Activated naive CD8-positive, alpha-beta T cell treated with anti-CD3 and anti-CD28 coated beads, Interleukin-2, amount 50 U/mL, for 24 hours (primary cell): Measurements from ENCODE around the gene PAAF1.
A peak's percentile ranks its signal among the peaks of the same experiment; 100 is the strongest.
"Not testable (repeated sequence)": the region's sequence is repeated elsewhere in the genome, so short reads cannot be mapped to it uniquely, and the experiment has no call there.

Experiments
- ATAC-seq: fragments of 150-1000 bp; cut with Tn5 transposase; one replicate; pipeline ENCODE4 v1.10.0; 2021
- DNase-seq: peaks from one replicate; pipeline ENCODE4 v3.0.0; 2021
- H3K27ac Mint-ChIP-seq: one replicate; pipeline ENCODE4 v1.8.0; 2021; ENCODE audit warnings: mild to moderate bottlenecking, mixed read lengths
- H3K27me3 Mint-ChIP-seq: one replicate; pipeline ENCODE4 v1.8.0; 2021; ENCODE audit warnings: mixed read lengths
- H3K36me3 Mint-ChIP-seq: one replicate; pipeline ENCODE4 v1.8.0; 2021; ENCODE audit warnings: low read depth, mixed read lengths
- H3K4me1 Mint-ChIP-seq: one replicate; pipeline ENCODE4 v1.8.0; 2021; ENCODE audit warnings: mixed read lengths
- H3K4me3 Mint-ChIP-seq: one replicate; pipeline ENCODE4 v1.8.0; 2021; ENCODE audit warnings: mild to moderate bottlenecking, moderate library complexity, mixed read lengths
- H3K9me3 Mint-ChIP-seq: one replicate; pipeline ENCODE4 v1.8.0; 2021; ENCODE audit warnings: mixed read lengths

Gene PAAF1

DNA sequence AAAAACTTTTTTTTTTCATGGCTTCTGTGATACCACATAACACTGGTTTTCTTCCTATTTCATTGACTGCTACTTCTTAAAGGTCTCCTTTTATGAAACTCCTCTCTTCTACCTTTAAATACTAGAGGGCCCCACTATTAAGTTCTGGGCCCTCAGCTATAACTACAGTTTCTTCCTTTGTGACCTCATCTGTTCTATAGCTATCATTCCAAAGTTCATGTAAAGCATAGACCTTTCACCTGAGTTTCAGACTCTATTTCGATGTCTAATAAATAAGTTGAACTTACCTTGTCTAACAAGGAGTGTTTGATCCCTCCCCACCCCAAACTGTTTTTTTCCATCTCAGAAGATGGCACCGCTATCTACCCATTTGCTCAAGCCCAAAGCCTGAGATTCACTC lies 35.2 kb downstream of the PAAF1 start:
- peaks cover 30% of the 10 kb centered on the region for H3K36me3 Mint-ChIP-seq
- DNase-seq (no peak), ATAC-seq (no peak)
- H3K27ac Mint-ChIP-seq: no peak overlapping the region
- no peaks in the 10 kb centered on the region for H3K27me3 Mint-ChIP-seq
- peaks cover 5% of the 10 kb centered on the region for H3K4me1 Mint-ChIP-seq
- no peaks in the 10 kb centered on the region for H3K9me3 Mint-ChIP-seq
- H3K4me3 Mint-ChIP-seq: no peak overlapping the region

DNA sequence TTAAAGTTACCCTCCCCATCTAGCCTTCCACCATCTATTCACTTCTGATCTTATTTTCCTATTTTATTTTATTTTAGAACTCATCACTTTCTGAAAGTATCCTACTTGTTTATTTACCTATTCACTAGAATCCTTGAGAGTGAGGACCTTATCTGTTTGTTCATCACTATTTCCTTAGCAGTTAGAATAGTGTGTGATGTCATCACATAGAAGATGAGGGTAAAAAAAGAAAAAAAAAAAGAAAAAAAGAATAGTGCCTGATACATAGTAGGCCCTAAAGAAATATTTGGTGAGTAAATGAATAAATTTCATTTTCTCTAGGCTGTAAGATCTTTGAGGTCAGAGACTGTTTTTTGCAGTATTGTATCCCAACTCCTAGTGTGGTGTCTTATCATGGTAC lies 36.7 kb downstream of the PAAF1 start:
- no peak overlapping the region for H3K4me3 Mint-ChIP-seq
- no peaks in the 10 kb centered on the region for H3K27me3 Mint-ChIP-seq
- peaks cover 34% of the 10 kb centered on the region for H3K36me3 Mint-ChIP-seq
- no peaks in the 10 kb centered on the region for H3K9me3 Mint-ChIP-seq
- peaks cover 5% of the 10 kb centered on the region for H3K4me1 Mint-ChIP-seq
- ATAC-seq (no peak), DNase-seq (no peak)
- no peak overlapping the region for H3K27ac Mint-ChIP-seq

DNA sequence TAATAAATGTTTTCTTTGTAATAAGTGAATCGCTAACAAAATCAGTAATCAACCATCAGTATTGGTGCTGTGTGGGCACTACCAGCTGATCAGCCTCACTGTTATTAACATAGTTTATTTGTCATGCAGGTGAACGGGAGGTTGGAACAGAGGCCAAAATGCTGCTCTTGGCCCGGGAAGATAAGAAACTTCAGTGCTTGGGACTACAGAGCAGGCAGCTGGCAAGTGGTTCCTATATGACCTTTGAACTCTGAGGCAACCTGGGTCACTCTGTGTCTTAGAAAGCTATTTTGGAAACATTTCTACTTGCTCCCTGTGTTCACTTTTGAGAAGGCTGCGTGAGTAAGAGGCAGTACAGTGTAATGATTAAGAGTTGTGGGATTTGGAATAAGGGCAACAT lies 37.5 kb downstream of the PAAF1 start:
- DNase-seq: no peak
- peaks cover 41% of the 10 kb centered on the region for H3K36me3 Mint-ChIP-seq
- no peaks in the 10 kb centered on the region for H3K9me3 Mint-ChIP-seq
- no peak overlapping the region for H3K4me3 Mint-ChIP-seq
- H3K27ac Mint-ChIP-seq: no peak overlapping the region
- H3K27me3 Mint-ChIP-seq: no peaks in the 10 kb centered on the region
- H3K4me1 Mint-ChIP-seq: peaks cover 5% of the 10 kb centered on the region
- no peak for ATAC-seq

DNA sequence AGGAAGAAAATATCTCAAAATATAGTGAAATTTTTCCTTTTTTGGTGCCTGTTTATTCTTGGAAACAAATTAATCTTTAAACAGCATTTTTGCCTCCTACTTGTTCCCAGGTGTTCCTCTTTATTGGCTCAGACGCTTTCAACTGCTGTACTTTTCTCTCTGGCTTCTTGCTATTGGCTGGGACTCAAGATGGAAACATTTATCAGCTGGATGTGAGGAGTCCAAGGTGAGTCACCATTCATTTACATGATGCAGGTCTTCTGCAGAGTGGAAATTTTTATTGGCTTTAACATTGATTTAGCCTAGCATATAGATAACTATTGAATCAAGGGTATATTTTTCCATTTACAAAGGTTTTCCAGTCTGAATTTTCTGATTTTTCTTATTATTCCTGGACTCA lies 39.6 kb downstream of the PAAF1 start:
- H3K27ac Mint-ChIP-seq: peak overlapping the region; percentile 41
- no peaks in the 10 kb centered on the region for H3K27me3 Mint-ChIP-seq
- H3K4me1 Mint-ChIP-seq: peaks cover 5% of the 10 kb centered on the region
- peaks cover 40% of the 10 kb centered on the region for H3K36me3 Mint-ChIP-seq
- H3K4me3 Mint-ChIP-seq: no peak overlapping the region
- ATAC-seq (peak; percentile 59), DNase-seq (no peak)
- H3K9me3 Mint-ChIP-seq: no peaks in the 10 kb centered on the region

DNA sequence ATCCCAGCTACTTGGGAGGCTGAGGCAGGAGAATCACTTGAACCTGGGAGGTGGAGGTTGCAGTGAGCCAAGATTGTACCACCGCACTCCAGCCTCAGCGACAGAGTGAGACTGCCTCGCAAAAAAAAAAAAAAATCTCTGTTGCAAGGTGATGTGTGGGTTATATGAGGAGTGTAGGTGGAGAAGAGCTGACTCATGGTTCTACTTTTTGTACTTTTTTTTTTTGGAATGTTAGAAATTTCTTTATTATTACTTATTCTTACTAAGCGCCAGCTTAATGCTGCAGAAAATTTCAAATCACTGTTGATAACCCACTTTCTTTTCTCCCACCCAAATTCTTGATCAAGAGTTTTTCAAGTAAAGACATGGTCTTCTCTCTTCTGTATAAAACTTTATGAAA lies 44.4 kb downstream of the PAAF1 start:
- ATAC-seq: no peak
- no peak overlapping the region for H3K27ac Mint-ChIP-seq
- H3K9me3 Mint-ChIP-seq: no peaks in the 10 kb centered on the region
- H3K4me3 Mint-ChIP-seq: no peak overlapping the region
- no peaks in the 10 kb centered on the region for H3K27me3 Mint-ChIP-seq
- peaks cover 36% of the 10 kb centered on the region for H3K36me3 Mint-ChIP-seq
- peaks cover 3% of the 10 kb centered on the region for H3K4me1 Mint-ChIP-seq
- no peak for DNase-seq

DNA sequence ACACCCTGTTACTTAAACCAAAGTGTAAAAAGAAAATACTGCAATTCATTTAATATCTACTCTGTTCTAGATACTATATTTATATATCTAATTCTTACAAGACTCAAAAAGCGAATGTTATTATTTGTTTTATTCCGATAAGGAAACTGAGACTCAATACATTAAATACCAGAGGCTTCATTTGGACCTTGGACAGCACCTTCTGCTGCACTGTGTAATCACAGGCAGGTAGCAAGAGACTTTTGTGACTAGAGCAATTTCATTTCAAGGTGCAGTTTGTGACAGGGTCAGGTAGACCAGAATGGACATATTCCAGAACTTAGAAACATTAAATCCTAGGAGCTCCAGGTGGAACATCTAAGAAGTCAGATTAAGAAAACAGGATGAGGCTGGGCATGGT lies 52.6 kb downstream of the PAAF1 start:
- Mint-ChIP-seq H3K27ac (no peak overlapping the region), H3K4me3 (no peak overlapping the region), H3K36me3 (peaks cover 25% of the 10 kb centered on the region), H3K27me3 (no peaks in the 10 kb centered on the region), H3K4me1 (no peaks in the 10 kb centered on the region), H3K9me3 (no peaks in the 10 kb centered on the region)
- no peak for DNase-seq
- ATAC-seq: no peak

DNA sequence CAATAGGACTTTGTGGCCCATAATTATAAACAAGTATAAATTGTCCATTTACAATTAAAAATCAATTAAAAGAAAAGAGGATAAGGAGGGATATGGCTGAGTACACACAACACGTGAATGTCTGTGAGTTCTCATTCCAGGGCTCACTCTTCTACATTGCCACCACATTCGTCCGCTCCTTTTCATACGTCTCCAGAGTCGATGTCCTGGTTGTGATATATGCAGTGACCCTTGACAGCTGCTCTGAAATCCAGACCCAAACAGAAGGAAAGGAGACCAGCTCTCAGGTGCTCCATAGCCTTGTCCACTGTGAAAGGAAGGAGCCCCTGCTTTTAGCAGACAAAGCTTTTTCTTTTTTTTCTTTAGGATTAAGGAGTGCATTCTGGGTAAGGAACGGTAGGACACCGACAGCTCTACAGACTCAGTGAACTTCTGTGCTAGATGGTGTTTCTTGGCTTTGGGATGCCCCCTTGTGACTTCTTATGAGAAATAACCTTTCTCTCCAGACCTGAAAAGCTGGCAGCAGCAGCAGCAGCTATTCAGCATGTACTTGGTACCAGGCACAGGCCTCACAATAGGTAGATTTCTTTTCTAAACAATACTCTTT lies 54.3 kb downstream of the PAAF1 start:
- Mint-ChIP-seq H3K4me3 (no peak overlapping the region), H3K9me3 (no peaks in the 10 kb centered on the region), H3K36me3 (peaks cover 23% of the 10 kb centered on the region), H3K27ac (no peak overlapping the region), H3K4me1 (no peaks in the 10 kb centered on the region), H3K27me3 (no peaks in the 10 kb centered on the region)
- DNase-seq (no peak), ATAC-seq (peak; percentile 71)

GRCh38 chr11:73931951-73932350 lies 55.2 kb downstream of the PAAF1 start:
- no peaks in the 10 kb centered on the region for H3K27me3 Mint-ChIP-seq
- ATAC-seq: no peak
- H3K36me3 Mint-ChIP-seq: peaks cover 21% of the 10 kb centered on the region
- H3K27ac Mint-ChIP-seq: no peak overlapping the region
- H3K9me3 Mint-ChIP-seq: no peaks in the 10 kb centered on the region
- H3K4me1 Mint-ChIP-seq: no peaks in the 10 kb centered on the region
- no peak overlapping the region for H3K4me3 Mint-ChIP-seq
- DNase-seq: no peak

- no peaks in the 10 kb centered on the region for H3K27me3 Mint-ChIP-seq
- ATAC-seq: no peak
- H3K4me1 Mint-ChIP-seq: no peaks in the 10 kb centered on the region
- peaks cover 17% of the 10 kb centered on the region for H3K36me3 Mint-ChIP-seq
- H3K4me3 Mint-ChIP-seq: no peak overlapping the region
- no peak overlapping the region for H3K27ac Mint-ChIP-seq
- DNase-seq: no peak
- no peaks in the 10 kb centered on the region for H3K9me3 Mint-ChIP-seq
These were observed 56.0 kb downstream of the PAAF1 start for GRCh38 chr11:73932781-73933180.

DNA sequence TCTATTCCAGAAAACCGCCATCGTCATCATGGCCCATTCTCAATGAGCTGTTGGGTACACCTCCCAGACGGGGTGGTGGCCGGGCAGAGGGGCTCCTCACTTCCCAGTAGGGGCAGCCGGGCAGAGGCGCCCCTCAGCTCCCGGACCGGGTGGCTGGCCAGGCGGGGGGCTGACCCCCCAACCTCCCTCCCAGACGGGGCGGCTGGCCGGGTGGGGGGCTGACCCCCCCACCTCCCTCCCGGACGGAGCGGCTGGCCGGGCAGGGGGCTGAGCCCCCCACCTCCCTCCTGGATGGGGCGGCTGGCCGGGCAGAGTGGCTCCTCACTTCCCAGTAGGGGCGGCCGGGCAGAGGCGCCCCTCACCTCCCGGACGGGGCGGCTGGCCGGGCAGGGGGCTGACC lies 59.2 kb downstream of the PAAF1 start:
- H3K4me3 Mint-ChIP-seq, H3K27me3 Mint-ChIP-seq, H3K4me1 Mint-ChIP-seq, H3K27ac Mint-ChIP-seq, DNase-seq, H3K9me3 Mint-ChIP-seq, ATAC-seq: not testable (repeated sequence)
- H3K36me3 Mint-ChIP-seq: peaks cover 14% of the 10 kb centered on the region

DNA sequence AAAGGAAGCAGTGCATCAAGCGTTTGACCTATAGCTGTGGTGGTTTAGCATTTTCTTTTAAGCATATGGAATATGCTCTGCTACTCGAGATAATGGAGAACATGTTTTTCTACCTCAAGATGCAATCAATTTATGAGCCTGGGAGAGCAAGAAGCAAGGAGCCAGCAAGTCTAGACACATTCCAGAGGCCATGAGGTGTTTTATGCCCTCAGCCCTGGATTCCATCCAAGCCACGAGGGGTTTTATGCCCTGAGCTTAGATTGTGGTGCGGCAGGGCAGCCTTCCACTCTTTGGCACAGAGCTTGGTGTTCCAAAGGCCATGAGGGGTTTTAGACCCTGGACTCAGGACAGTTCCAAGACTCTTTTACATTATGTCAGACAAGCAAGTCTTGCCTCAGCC lies 62.3 kb downstream of the PAAF1 start:
- Mint-ChIP-seq H3K36me3 (peaks cover 13% of the 10 kb centered on the region), H3K27me3 (no peaks in the 10 kb centered on the region), H3K9me3 (peaks cover 6% of the 10 kb centered on the region), H3K4me1 (peaks cover 6% of the 10 kb centered on the region), H3K27ac (no peak overlapping the region), H3K4me3 (no peak overlapping the region)
- ATAC-seq (no peak), DNase-seq (no peak)

- ATAC-seq: no peak
These were observed 64.2 kb downstream of the PAAF1 start for GRCh38 chr11:73940801-73941570.

GRCh38 chr11:73942010-73942409 lies 65.2 kb downstream of the PAAF1 start:
- Mint-ChIP-seq H3K4me3 (no peak overlapping the region), H3K27ac (no peak overlapping the region), H3K9me3 (peaks cover 6% of the 10 kb centered on the region), H3K4me1 (peaks cover 6% of the 10 kb centered on the region), H3K27me3 (no peaks in the 10 kb centered on the region), H3K36me3 (peaks cover 10% of the 10 kb centered on the region)
- no peak for DNase-seq
- no peak for ATAC-seq

More at GRCh38 chr11:73940801-73941570, 64.2 kb downstream of the PAAF1 start:
- Mint-ChIP-seq H3K9me3 (peaks cover 6% of the 10 kb centered on the region), H3K4me1 (peaks cover 6% of the 10 kb centered on the region), H3K27me3 (no peaks in the 10 kb centered on the region), H3K27ac (no peak overlapping the region), H3K36me3 (peaks cover 10% of the 10 kb centered on the region), H3K4me3 (no peak overlapping the region)
- no peak for DNase-seq

DNA sequence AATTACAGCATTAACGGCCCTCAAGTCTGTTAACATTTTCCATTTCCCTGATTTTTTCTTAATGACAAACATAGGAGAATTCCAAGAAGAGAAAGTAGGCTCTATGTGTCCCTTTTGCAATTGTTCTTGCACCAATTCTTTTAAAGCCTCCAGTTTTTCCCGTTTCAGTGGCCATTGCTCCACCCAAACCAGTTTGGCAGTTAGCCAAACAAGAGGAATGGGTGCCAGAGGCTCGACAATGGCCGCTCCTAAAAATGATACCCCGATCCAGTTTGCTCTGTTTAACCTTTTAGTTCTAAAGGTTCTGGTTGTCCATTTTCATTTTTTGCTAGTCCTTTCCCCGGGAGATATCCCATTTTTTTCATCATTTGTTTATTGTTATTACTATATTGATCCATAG lies 67.3 kb downstream of the PAAF1 start:
- Mint-ChIP-seq H3K36me3 (peaks cover 4% of the 10 kb centered on the region), H3K27me3 (no peaks in the 10 kb centered on the region), H3K27ac (no peak overlapping the region), H3K4me3 (no peak overlapping the region), H3K4me1 (no peaks in the 10 kb centered on the region), H3K9me3 (peaks cover under 1% of the 10 kb centered on the region)
- DNase-seq (no peak), ATAC-seq (no peak)

DNA sequence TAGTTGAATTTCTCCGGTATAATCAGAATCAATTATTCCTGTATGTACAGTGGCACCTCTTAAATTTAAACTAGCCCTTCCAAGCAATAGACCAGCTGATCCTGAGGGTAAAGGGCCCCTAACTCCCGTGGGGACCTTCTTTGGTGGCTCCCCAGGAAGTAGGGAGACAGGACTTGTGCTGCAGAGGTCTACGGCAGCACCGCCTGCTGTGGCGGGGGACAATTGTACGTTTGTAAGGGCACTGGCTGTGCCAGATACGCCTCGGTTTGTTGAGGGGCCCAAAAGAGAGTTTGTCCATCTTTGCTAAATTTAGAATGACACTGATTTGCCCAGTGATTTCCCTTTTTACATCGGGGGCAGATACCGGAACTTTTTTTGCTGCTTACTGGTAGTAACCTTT lies 68.1 kb downstream of the PAAF1 start:
- Mint-ChIP-seq H3K36me3 (peaks cover 4% of the 10 kb centered on the region), H3K4me1 (no peaks in the 10 kb centered on the region), H3K27ac (no peak overlapping the region), H3K4me3 (no peak overlapping the region), H3K9me3 (no peaks in the 10 kb centered on the region), H3K27me3 (no peaks in the 10 kb centered on the region)
- no peak for ATAC-seq
- no peak for DNase-seq
